Loucy (cell line): ENCODE data around the gene DCUN1D4.

Source experiments
- EZH2phosphoT487 ChIP-seq: fragments of 200-600 bp; IDR thresholded peaks from 2 replicates; pipeline ENCODE4 v1.6.1; 2018; ENCODE audit warnings: antibody characterized with exemption, mild to moderate bottlenecking, moderate library complexity, borderline replicate concordance
- TF ChIP-seq, protein P1 (sequence below): fragments of 200-600 bp; sonication (generic); conservative IDR thresholded peaks from 2 replicates; pipeline ENCODE4 v1.5.1; 2014; ENCODE audit warnings: mild to moderate bottlenecking, antibody characterized with exemption, low read length

- TF ChIP-seq EZH2phosphoT487 = no peak
- TF ChIP-seq, protein P1, sequence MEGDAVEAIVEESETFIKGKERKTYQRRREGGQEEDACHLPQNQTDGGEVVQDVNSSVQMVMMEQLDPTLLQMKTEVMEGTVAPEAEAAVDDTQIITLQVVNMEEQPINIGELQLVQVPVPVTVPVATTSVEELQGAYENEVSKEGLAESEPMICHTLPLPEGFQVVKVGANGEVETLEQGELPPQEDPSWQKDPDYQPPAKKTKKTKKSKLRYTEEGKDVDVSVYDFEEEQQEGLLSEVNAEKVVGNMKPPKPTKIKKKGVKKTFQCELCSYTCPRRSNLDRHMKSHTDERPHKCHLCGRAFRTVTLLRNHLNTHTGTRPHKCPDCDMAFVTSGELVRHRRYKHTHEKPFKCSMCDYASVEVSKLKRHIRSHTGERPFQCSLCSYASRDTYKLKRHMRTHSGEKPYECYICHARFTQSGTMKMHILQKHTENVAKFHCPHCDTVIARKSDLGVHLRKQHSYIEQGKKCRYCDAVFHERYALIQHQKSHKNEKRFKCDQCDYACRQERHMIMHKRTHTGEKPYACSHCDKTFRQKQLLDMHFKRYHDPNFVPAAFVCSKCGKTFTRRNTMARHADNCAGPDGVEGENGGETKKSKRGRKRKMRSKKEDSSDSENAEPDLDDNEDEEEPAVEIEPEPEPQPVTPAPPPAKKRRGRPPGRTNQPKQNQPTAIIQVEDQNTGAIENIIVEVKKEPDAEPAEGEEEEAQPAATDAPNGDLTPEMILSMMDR = no peak
These were observed 19.2 kb downstream of the DCUN1D4 start for GRCh38 chr4:51862199-51862598.
